Activated T-cell treated with anti-CD3 and anti-CD28 coated beads, Interleukin-2, amount 50 U/mL, for 72 hours (primary cell): ENCODE results near the gene DRC3. TPM values are rescaled to one million over a fixed set of nuclear protein-coding genes. Genes with fewer than 3 reads are reported as not detected.

ENCODE experiments used
- ATAC-seq, 2 donors: fragments of 150-1000 bp; cut with Tn5 transposase; replicated peaks in 1 of 2; 2 replicates each; pipeline ENCODE4 v1.10.0; 2021; ENCODE audit warnings: moderate library complexity in 2 of 2, mild to moderate bottlenecking in 1 of 2
- DNase-seq, 2 donors: peaks; one replicate each; pipeline ENCODE4 v3.0.0; 2021 to 2022; ENCODE audit warnings: mixed read lengths in 1 of 2
- H3K27ac Mint-ChIP-seq: one replicate; pipeline ENCODE4 v1.8.0; 2022; ENCODE audit warnings: mild to moderate bottlenecking, moderate library complexity, mixed read lengths
- H3K27me3 Mint-ChIP-seq: one replicate; pipeline ENCODE4 v1.8.0; 2022; ENCODE audit warnings: low read depth, mixed read lengths
- H3K36me3 Mint-ChIP-seq, 2 donors: one replicate each; pipeline ENCODE4 v1.8.0; 2022; ENCODE audit warnings: mixed read lengths in 2 of 2, mild to moderate bottlenecking in 1 of 2; ENCODE audit not compliant: insufficient read depth in 2 of 2
- H3K4me1 Mint-ChIP-seq: one replicate; pipeline ENCODE4 v1.8.0; 2022; ENCODE audit warnings: low read depth, mixed read lengths
- H3K4me3 Mint-ChIP-seq, 2 donors: one replicate each; pipeline ENCODE4 v1.8.0; 2022; ENCODE audit warnings: mild to moderate bottlenecking in 2 of 2, mixed read lengths in 2 of 2, moderate library complexity in 2 of 2
- H3K9me3 Mint-ChIP-seq, 2 donors: one replicate each; pipeline ENCODE4 v1.8.0; 2022; ENCODE audit warnings: mixed read lengths in 2 of 2
- total RNA-seq, 2 donors: library from RNA; stranded (reverse); gene quantifications; one replicate each; pipeline ENCODE4 v1.2.3, GENCODE V29; 2022

DRC3 gene, protein sequence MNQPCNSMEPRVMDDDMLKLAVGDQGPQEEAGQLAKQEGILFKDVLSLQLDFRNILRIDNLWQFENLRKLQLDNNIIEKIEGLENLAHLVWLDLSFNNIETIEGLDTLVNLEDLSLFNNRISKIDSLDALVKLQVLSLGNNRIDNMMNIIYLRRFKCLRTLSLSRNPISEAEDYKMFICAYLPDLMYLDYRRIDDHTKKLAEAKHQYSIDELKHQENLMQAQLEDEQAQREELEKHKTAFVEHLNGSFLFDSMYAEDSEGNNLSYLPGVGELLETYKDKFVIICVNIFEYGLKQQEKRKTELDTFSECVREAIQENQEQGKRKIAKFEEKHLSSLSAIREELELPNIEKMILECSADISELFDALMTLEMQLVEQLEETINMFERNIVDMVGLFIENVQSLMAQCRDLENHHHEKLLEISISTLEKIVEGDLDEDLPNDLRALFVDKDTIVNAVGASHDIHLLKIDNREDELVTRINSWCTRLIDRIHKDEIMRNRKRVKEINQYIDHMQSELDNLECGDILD
- under 1 TPM; 0.39 to 0.43 TPM for total RNA-seq

DNA sequence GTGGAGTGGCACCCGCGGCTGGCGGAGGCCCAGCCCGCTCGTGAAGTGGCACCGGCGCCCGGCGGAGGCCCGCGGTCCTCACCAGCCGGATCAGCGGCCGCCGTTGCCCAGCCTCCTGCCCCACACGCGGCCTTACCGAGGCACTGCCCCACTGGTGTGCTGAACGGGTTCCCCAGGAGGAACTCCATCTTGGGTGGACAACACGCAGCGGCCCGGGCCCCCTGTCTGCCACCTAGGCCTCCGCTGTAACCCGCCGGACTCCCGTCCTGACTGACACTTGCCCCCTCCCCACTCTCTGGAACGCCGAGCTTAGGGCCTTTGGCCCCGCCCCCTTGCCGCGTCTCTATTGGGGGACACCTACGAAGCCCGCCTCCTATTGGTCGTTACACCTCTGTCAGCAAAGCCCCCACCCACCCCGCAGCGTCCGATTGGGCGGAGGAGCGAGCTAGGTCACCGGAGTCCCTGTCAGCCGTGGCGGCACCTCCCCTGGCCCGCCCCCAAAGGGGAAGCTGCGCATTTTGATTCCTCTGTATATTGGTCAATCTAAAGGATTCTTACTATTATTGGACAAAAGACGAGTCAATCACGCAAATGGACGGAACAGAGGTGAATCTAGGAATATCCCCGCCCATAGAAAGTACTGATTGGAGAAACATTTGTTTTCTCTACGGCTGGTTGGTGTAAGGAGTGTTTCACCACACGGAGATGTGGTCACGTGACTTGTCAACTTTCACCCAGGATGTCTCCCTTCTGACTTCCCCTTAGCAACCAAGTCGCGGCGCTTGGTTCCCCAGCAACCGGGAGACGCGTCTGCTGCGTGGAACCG lies at the start of gene DRC3, which contains the start of gene TOM1L2:
Gene DRC3 (plus strand): TSS at position 737 of the 826 bp plus-strand sequence. CDS start 4,737 bp downstream, outside the sequence.
Gene TOM1L2 (minus strand): TSS at position 275 of the 826 bp plus-strand sequence. CDS start 87 bp downstream, at position 188.
- Mint-ChIP-seq H3K36me3 (peaks cover 0 to 2% of the 10 kb centered on the region in 2 donors), H3K27ac (peak within 1 kb of the TSS; percentile 78), H3K4me1 (peaks cover 49% of the 10 kb centered on the region), H3K4me3 (peak within 1 kb of the TSS; percentile 91 to 93), H3K9me3 (no peaks in the 10 kb centered on the region), H3K27me3 (no peaks in the 10 kb centered on the region)
- ATAC-seq (peak; percentile 94 to 96), DNase-seq (peak; percentile 100)

DNA sequence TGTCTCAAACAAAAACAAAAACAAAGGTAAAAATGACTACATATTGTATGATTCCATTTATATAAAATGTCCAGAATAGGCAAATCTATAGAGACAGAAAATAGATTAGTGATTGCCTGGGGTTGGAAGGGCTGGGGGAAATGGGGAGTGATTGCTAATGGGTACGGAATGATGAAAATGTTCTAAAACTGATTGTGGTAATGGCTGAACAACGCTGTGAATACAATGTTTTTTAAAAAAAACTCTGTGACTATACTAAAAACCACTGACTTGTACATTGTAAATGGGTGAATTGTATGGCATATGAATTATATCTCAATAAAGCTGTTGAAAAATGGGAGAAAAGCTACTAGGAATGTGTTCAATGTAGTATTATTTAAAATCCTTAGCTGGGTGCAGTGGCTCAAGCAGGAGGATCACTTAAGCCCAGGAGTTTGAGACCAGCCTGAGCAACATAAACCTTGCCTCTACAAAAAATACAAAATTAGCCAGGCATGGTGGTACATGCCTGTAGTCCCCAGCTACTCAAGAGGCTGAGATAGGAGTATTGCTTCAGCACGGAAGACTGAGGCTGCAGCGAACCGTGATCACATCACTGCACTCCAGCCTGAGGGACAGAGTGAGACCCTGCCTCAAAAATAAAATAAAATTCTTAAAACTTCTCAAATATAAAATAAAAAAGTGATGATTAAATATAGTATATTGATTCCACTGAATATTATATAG lies 48.4 kb upstream of the DRC3 start:
- ATAC-seq (no peak), DNase-seq (no peak)
- Mint-ChIP-seq H3K27ac (no peak overlapping the region), H3K4me3 (no peak overlapping the region), H3K9me3 (no peaks in the 10 kb centered on the region), H3K27me3 (no peaks in the 10 kb centered on the region), H3K36me3 (no peaks in the 10 kb centered on the region), H3K4me1 (peaks cover 22% of the 10 kb centered on the region)

DNA sequence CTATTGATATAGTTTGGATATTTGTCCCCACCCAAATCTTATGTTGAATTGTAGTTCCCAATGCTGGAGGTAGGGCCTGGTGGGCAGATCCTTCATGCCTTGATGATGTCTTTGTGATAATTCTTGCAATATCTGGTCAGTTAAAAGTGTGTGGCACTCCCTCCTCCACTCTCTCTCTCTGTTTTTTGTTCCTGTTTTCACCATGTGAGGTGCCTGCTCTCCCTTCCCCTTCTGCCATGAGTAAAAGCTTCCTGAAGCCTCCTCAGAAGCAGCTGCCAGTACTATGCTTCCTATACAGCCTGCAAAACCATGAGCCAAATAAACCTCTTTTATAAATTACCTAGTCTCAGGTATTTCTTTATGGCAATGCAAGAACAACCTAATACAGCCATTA lies 47.8 kb upstream of the DRC3 start:
- peaks cover 19% of the 10 kb centered on the region for H3K4me1 Mint-ChIP-seq
- no peaks in the 10 kb centered on the region for H3K27me3 Mint-ChIP-seq
- no peak for DNase-seq
- no peak overlapping the region for H3K4me3 Mint-ChIP-seq
- H3K9me3 Mint-ChIP-seq: no peaks in the 10 kb centered on the region
- no peak overlapping the region for H3K27ac Mint-ChIP-seq
- ATAC-seq: no peak
- no peaks in the 10 kb centered on the region for H3K36me3 Mint-ChIP-seq

DNA sequence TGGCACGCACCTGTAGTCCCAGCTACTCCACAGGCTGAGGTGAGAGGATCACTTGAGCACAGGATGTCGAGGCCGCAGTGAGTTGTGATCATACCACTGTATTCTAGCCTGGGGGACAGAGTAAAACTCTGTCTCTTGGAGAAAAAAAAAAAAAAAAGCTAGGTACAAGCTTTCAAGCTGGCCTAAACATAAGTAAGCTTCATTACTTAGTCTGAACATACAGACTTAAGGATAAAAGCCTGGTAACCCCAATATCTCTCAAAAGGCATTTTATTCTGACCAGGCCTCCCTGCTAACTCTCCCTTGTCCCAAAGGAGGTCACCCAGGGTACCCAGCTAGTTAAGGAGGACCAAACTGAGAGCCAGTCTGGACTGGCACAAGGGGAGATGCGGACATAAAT lies 46.6 kb upstream of the DRC3 start:
- H3K27ac Mint-ChIP-seq: no peak overlapping the region
- H3K36me3 Mint-ChIP-seq: no peaks in the 10 kb centered on the region
- no peaks in the 10 kb centered on the region for H3K9me3 Mint-ChIP-seq
- ATAC-seq: no peak
- DNase-seq: no peak
- H3K27me3 Mint-ChIP-seq: no peaks in the 10 kb centered on the region
- H3K4me3 Mint-ChIP-seq: no peak overlapping the region
- H3K4me1 Mint-ChIP-seq: peaks cover 19% of the 10 kb centered on the region

DNA sequence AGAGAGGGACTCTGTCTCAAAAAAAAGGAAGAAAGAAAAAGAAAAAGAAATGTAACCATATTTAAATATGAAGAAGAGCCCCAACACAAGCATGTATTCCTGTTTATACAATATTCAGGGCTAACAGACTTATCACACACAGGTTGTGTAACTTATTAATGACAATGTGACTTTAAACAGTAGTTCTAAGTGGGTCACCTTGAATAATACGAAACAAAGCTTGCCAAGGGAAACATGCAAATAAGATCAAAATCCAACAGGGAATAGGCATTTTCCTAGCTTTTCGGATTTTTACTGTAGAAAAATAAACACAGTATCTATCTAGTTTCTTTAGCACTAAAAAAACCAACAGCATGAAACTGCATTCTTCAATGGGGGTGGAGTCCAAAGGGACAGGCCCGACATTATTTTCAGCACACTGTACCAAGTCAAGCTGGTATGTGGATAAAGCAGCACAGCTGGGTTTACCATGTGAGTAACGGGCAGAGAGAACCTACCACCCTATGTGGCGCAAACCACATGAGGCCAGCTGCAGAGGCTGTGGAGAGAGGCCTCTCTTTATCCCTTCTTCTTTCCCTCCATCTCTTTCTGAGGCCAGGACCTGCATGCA lies 45.7 kb upstream of the DRC3 start:
- peaks cover 10% of the 10 kb centered on the region for H3K4me1 Mint-ChIP-seq
- no peaks in the 10 kb centered on the region for H3K9me3 Mint-ChIP-seq
- no peak overlapping the region for H3K27ac Mint-ChIP-seq
- H3K4me3 Mint-ChIP-seq: no peak overlapping the region
- DNase-seq (no peak), ATAC-seq (no peak)
- no peaks in the 10 kb centered on the region for H3K27me3 Mint-ChIP-seq
- no peaks in the 10 kb centered on the region for H3K36me3 Mint-ChIP-seq

DNA sequence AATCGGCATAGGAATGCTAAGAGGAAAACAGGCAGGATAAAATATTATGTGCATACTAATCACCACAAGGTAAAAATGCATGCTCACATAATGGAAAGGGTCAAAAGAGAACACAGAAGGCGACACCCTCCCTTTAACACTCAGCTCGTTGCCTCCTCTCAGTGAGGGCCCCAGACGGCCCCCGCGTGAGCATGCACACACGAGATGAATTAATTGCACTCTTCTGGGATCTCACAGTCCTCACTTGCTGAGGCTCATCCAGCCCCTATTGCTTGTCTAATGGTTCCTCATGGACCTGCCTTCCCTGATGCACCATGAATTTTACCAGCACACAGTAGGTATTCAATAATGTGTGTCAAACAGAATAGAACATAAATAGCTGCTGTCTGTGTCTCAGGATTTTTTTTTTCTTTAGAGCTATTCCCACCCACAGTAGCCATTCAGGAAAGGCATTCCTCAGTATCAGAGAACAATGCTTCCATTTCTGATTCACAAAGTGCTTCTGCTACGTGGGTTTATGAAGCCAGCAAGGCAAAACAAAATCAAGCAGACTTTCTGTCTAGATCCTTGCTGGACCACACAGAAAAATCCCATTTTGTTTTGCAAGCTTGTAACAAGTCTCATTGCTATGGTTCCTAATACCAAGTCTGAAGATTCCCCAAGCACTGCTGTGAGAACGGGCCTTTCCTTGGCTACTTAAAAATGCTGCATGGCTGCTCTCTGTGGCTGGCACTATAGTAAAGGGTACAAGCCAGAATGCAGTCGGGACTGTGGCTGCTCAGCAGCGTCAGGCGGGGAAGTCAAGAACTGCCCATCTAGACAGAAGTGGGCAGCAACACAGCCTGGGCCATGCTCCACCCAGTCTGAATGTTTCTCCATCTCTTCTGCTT lies 44.0 kb upstream of the DRC3 start:
- peaks cover 14% of the 10 kb centered on the region for H3K4me1 Mint-ChIP-seq
- no peak for DNase-seq
- no peaks in the 10 kb centered on the region for H3K36me3 Mint-ChIP-seq
- no peaks in the 10 kb centered on the region for H3K27me3 Mint-ChIP-seq
- no peaks in the 10 kb centered on the region for H3K9me3 Mint-ChIP-seq
- no peak for ATAC-seq
- no peak overlapping the region for H3K4me3 Mint-ChIP-seq
- no peak overlapping the region for H3K27ac Mint-ChIP-seq

DNA sequence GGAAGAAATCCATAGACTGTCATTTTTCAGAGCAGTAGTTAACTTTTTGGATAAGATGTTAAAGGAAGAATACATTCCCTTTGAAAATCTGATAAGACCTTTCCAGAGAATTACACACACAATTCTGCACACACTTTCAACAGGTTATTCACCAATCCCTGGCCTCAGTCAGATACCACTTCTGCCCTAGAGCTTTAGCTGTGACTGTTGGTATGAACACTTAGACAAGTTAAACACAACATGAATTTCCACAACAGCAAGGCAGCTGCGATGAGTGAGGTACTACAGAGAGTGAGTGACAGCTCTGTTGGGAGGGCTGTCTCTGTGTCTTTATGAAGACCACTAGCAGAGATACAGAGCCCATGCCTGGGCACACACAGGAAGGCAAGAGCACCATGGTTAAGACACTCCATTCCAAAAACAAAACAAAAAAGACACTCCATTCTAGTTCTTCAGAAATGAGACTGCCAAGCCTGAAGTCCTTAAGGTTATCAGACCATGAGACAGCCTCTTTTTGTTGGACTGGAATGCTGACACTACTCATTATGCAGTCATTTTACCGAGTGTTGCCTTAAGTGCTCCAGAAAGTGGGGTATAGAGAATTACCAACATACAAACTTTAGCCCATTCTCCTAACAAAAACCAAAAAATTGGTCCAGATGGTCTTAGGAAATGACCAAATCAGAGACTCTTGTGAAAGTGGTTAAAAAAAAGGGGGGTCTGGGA lies 42.8 kb upstream of the DRC3 start:
- no peak for ATAC-seq
- DNase-seq: no peak
- Mint-ChIP-seq H3K27ac (no peak overlapping the region), H3K36me3 (no peaks in the 10 kb centered on the region), H3K4me3 (no peak overlapping the region), H3K9me3 (no peaks in the 10 kb centered on the region), H3K27me3 (no peaks in the 10 kb centered on the region), H3K4me1 (peaks cover 26% of the 10 kb centered on the region)

DNA sequence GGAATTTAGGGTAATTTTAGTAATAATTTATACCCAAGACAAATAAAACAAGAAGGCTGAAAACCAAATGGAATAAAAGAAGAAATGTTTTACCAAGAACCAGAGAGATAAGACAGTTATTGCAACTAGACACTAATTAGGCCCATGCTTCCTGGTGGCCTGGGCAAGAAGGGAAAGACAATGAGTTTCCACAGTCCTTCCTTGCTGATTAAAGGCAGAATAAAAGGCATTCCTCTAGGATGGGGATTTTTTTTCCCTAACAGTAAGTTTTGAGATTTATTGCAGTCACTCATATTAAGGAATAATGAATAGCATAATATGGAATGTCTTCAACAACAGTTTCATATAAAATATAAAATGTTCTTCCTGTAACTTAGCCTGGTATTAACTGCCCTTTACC lies 42.0 kb upstream of the DRC3 start:
- Mint-ChIP-seq H3K27me3 (no peaks in the 10 kb centered on the region), H3K27ac (no peak overlapping the region), H3K9me3 (no peaks in the 10 kb centered on the region), H3K4me1 (peaks cover 35% of the 10 kb centered on the region), H3K36me3 (no peaks in the 10 kb centered on the region), H3K4me3 (no peak overlapping the region)
- no peak for DNase-seq
- no peak for ATAC-seq

DNA sequence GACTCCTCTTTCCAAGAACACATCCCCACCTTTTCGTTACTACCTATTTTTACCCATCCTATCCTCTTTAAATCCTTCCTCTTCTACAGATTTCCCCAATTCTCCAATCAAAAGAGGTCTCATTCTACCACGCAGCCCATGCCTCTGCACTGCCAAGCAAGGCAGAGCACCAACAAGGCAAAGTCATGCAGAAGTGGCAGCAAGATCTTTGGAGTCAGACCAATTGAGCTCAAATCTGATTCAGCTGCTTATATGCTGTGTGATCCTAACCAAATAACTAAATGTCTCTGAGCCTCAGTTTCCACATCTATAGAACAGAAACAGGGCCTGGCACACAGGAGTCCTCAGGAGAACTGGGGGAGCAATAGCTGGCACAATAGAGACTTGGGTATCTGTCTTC lies 41.5 kb upstream of the DRC3 start:
- DNase-seq: no peak
- Mint-ChIP-seq H3K36me3 (no peaks in the 10 kb centered on the region), H3K4me3 (no peak overlapping the region), H3K27me3 (no peaks in the 10 kb centered on the region), H3K9me3 (no peaks in the 10 kb centered on the region), H3K27ac (no peak overlapping the region), H3K4me1 (peaks cover 38% of the 10 kb centered on the region)
- no peak for ATAC-seq

DNA sequence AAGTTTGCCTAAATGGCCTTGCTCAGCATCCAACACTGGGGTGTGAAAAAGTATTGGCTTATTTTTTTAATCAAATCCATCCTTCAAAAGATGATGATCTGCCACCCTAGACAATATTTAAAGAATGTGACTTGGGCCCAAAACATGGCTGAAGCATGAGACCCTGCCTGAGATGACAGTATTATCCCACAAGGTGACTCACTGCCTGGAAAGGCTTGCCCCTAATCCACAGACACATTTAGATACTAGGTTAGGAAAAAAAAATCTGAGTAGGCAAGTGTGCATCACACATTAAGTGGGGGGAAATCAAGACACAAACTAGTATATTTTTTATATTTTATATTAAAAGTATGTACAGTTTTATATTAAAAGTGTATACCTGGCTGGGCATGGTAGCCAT lies 38.9 kb upstream of the DRC3 start:
- H3K9me3 Mint-ChIP-seq: no peaks in the 10 kb centered on the region
- no peaks in the 10 kb centered on the region for H3K36me3 Mint-ChIP-seq
- no peak overlapping the region for H3K4me3 Mint-ChIP-seq
- peak; percentile 31 to 50 for ATAC-seq
- no peak overlapping the region for H3K27ac Mint-ChIP-seq
- no peaks in the 10 kb centered on the region for H3K27me3 Mint-ChIP-seq
- no peak for DNase-seq
- peaks cover 32% of the 10 kb centered on the region for H3K4me1 Mint-ChIP-seq

DNA sequence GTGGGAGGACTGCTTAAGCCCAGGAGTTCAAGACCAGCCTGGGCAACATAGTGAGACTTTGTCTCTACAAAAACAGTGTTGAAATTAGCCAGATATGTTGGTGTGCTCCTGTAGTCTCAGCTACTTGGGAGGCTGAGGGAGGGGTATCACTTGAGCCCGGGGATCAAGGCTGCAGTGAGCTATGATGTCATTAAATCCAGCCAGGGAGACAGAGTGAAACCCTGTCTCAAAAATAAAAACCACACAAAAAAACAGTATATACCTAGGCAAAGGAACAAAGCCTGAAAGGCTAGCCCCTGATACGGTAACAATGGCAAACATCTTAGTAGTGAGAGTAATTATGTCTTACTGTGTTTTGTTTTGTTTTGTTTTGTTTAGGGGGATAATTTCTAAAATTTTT lies 38.4 kb upstream of the DRC3 start:
- Mint-ChIP-seq H3K4me1 (peaks cover 35% of the 10 kb centered on the region), H3K27me3 (no peaks in the 10 kb centered on the region), H3K4me3 (no peak overlapping the region), H3K27ac (no peak overlapping the region), H3K36me3 (no peaks in the 10 kb centered on the region), H3K9me3 (no peaks in the 10 kb centered on the region)
- ATAC-seq (no peak), DNase-seq (no peak)
